GM21723 (cell line): Measurements from ENCODE around the gene ZNF423.
A peak's percentile ranks its signal among the peaks of the same experiment; 100 is the strongest.

Experiments
- ATAC-seq: cut with Tn5 transposase; IDR thresholded peaks from one replicate; pipeline ENCODE4 v1.9.1; 2021; ENCODE audit warnings: mild to moderate bottlenecking, moderate library complexity; ENCODE audit not compliant: unreplicated experiment

The ZNF423 gene

GRCh38 chr16:49467540-49468372 lies 388.2 kb downstream of the ZNF423 start:
- no peak for ATAC-seq

DNA sequence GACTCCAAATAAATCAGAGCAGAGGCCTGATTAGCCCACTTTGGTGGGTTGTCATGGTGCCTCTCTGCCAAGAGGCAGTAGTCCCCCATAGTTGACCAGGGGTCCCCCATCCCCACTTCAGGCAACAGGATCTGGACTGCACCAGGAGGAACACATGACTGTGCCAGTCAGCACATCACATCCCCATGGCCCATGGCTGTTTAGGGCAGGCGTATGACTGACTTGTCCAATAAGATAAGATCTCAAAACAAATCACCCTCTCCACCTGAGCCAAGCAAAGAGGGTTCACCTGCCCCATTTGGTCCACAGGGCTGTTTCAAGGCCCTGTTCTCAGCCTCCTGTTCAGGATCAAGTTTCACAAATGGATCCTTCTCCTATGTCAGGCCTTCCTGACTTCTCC lies 389.0 kb downstream of the ZNF423 start:
- no peak for ATAC-seq

GRCh38 chr16:49466529-49466831 lies 389.4 kb downstream of the ZNF423 start:
- no peak for ATAC-seq

- no peak for ATAC-seq
Observed at GRCh38 chr16:49465661-49466528, 390.0 kb downstream of the ZNF423 start.

DNA sequence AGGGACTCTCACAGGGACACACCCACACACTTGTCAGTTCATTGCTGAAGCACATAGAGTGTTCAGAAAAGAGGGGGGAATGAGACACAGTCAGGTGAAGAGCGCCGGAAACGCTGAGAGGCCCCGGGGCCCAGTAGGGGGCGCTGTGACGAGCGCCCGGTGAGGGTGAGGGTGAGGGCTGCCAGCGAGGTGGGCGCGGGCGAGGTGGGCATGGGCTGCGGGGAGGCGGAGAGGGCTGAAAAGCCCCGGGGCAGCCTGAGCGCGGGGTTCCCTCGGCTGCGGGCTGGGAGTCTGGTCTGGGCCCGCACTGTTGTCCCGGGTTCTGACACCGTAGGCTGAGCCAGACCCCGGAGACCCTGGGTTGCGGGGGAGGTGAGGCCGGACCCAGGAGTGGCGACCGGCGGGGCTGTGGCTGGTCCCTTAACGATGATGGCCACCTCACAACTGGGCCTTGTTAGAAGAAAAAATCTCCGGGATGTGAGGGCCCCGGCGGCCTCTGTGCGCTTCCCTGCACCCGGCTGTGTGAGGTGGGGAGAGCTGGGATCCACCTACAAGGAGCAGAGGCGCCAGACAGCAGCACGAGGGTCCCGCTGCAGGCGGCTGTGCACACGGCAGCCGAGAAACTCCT lies 390.9 kb downstream of the ZNF423 start:
- no peak for ATAC-seq

DNA sequence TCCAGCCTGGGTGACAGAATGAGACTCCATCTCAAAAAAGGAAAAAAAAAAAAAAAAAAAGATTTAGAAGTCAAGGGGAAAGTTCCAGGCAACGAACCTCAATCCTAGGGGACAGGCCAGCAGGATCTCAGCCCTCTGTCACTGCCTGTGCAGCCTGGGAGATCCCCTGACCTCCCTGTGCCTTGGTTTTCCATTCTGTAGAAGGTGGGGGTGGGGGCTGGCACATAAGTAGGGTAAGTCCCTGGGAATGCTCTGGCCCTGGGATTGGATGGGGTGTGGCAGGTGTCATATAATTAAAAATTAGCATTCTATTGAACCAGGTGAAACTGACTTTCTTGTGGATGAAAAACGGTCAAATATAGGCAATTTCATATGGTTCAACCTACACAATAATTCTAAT lies 391.8 kb downstream of the ZNF423 start:
- no peak for ATAC-seq

- ATAC-seq, result peak; percentile 86
Observed at GRCh38 chr16:49463529-49463928, 392.4 kb downstream of the ZNF423 start.

DNA sequence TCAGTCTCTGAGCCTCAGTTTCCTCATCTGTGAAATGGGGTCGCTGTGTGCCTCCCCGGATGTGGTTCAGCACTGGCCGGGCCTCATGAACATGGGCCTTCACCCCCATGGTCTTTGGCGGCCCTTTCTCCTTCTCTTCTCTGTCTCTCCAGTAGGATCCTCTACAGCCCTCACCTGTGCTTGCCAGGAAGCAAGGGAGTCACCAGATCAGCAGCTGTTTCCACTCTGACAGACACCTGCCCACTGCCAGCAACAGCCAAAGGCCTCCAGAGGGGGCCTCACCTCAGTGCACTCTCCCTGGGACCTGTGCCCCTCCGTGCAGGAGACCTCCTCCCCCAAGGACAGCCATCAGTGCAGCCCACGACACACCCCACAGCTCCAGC lies 392.9 kb downstream of the ZNF423 start:
- ATAC-seq, result no peak

DNA sequence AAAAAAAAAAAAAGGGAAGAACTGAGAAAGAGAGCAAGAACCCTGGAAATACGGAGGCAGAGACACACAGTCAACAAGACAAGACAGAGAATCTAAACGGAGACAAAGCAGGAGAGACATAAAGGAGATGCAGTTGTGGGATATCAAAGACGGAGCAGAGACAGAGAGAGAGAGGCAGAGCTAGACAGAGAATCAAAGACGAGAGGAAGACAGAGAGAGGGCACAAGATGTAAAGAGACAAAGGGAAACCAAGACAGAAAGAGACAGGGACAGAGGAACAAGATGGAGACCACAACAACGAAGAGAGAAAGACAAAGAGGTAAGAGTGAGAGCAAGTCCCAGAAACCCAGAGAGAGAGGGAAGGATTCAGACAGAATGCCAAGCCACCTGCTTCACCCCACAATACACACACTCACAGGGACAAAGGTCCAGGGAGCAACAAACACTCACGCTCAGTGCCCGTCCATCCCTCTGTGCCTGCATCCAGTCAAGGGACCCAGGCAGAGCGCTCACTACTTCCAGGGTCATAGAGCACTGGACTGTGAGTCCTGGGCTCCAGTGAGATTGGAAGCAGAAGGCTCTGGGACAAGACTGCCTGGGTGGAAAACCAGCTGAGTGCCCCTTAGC lies 393.4 kb downstream of the ZNF423 start:
- ATAC-seq, result no peak

- no peak for ATAC-seq
Observed at GRCh38 chr16:49461517-49461951, 394.4 kb downstream of the ZNF423 start.

- no peak for ATAC-seq
Observed at GRCh38 chr16:49460786-49461470, 395.0 kb downstream of the ZNF423 start.

- no peak for ATAC-seq
Observed at GRCh38 chr16:49459953-49460735, 395.8 kb downstream of the ZNF423 start.

GRCh38 chr16:49458656-49459445 lies 397.1 kb downstream of the ZNF423 start:
- ATAC-seq, result no peak

GRCh38 chr16:49458243-49458642 lies 397.7 kb downstream of the ZNF423 start:
- ATAC-seq, result no peak

- ATAC-seq, result no peak
Observed at GRCh38 chr16:49457196-49457595, 398.7 kb downstream of the ZNF423 start.

DNA sequence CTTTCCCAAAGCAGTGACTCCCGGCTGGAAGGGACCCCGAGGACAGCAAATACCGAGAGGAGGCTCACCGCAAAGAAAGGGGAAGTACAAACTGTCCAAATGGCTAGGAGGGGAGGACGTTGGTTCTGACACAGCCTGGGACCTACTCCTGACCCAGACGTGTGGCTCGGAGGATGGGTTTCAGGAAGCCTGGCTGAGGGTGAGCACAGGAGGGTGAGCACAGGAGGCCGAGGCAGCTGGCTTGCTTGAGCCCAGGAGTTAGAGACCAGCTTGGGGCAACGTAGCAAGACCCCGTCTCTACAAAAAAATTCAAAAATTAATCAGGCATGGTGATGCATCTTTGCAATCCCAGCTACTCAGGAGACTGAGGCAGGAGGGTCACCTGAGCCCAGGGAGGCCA lies 399.1 kb downstream of the ZNF423 start:
- no peak for ATAC-seq

GRCh38 chr16:49455991-49456745 lies 399.7 kb downstream of the ZNF423 start:
- no peak for ATAC-seq
